ENCODE results near the gene RNF151. TPM values are rescaled to one million over a fixed set of nuclear protein-coding genes. Genes with fewer than 3 reads are reported as not detected.

The RNF151 gene
- total and polyA plus RNA-seq, 2 of the 13 experiments (the other 11 are each of a cell fraction or from before 2014, with no cell fraction given) = not detected

DNA sequence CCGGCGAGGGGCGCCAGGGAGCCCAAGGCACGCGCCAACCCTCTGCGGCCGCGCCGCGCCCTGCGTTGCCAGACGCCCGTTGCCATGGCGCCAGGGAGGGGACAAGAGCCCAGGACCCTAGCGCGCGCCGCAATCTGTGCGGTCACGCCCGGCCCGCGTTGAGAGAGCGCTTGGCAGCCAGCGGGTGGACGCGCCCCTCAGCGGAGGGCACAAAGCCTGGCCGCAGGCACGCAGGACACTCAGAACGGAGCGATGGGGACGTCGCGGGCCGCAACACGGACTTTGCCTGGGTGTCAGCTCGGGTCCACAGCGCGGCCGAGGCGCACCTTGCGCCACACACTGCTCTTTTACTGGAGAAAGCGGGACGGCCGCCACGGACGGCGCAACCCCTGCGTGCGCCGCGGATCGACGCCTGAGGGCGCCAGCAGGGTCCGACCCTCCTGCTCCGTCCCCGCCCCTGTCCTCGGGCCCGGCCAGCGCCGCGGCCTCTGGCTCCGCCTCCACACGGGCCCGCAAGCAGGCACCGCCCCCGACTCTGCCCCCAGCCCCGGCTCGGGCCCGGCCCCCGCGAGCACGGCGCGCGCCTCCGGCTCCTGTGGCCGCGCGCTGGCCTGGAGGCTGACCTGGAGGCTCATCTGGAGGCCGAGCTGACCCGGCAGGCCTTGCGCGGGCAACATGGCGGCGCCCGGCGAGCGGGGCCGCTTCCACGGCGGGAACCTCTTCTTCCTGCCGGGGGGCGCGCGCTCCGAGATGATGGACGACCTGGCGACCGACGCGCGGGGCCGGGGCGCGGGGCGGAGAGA lies 17.1 kb downstream of the RNF151 start, which contains the start of gene GFER:
Gene GFER, plus strand, starts transcription at position 650 of the 803 bp plus-strand sequence. Its CDS starts 26 bp downstream, at position 676.
- intact Hi-C loops (cut with micrococcal nuclease; ENCODE audit: unreplicated experiment) = no loop called here
- 0% methylated on average over 17 of the region's 109 CpGs for WGBS (ENCODE audit: low lambda C conversion rate)
- peak within 1 kb of the TSS; percentile 81 to 93 (median 84) for H3K4me3 ChIP-seq (replicated peaks in 1 of 3; ENCODE audit: insufficient read depth in 1 of 3, low read depth in 2 of 3, low read length in 3 of 3)
- peaks cover 13% of the 10 kb centered on the region for H3K79me2 ChIP-seq (ENCODE audit: insufficient read depth, low read length)
- peak within 1 kb of the TSS; percentile 97 for H3K27ac ChIP-seq (ENCODE audit: extremely low read length, insufficient read depth, low read length)
- peak; percentile 81 for DNase-seq (ENCODE audit: low spot score)
- FAIRE-seq = peak; percentile 39
- no peaks in the 10 kb centered on the region for H3K27me3 ChIP-seq (ENCODE audit: control insufficient read depth in 1 of 2, insufficient read depth in 2 of 2, low read length in 2 of 2)
- peak; percentile 82 for ATAC-seq
- POLR2A ChIA-PET = interaction anchor here (0.6 to 6.8 kb wide), 13 partner anchors 10 to 756 kb away, joined by 3 to 62 read pairs (median 6); partner anchors contain the start of genes MSRB1, RPS2, TBL3 and TRAF7
- no peaks in the 10 kb centered on the region for H3K9me3 ChIP-seq (ENCODE audit: low read length)
- TSS peak; percentile 63 for BruUV-seq (replicated peaks)
- CTCF ChIA-PET (ENCODE audit: low intra/inter-chr PET ratio, low total read pairs) = interaction anchor here (1.2 kb wide), 1 partner anchor 20 kb away, joined by 4 read pairs; no protein-coding TSS in a partner anchor
- in situ Hi-C loops (cut with HindIII; ENCODE audit: extremely low pct_ligation_motif_present, low pct_unique_long_range_greater_than_20kb) = no loop called here
- H3K9ac ChIP-seq (ENCODE audit: insufficient read depth, low read depth, low read length) = peak within 1 kb of the TSS; percentile 95
- H4K20me1 ChIP-seq (ENCODE audit: insufficient read depth, low read length) = no peaks in the 10 kb centered on the region
- H3K36me3 ChIP-seq (replicated peaks in 1 of 2; ENCODE audit: control insufficient read depth in 1 of 2, insufficient read depth in 2 of 2, low read length in 2 of 2) = peaks cover 12 to 15% of the 10 kb centered on the region in 2 experiments; a peak in 4 of 5 replicates
- peak within 1 kb of the TSS; percentile 98 for H3K4me2 ChIP-seq (ENCODE audit: low read depth, low read length)
- H3K4me1 ChIP-seq (ENCODE audit: insufficient read depth, low read length) = peaks cover 54% of the 10 kb centered on the region
- H2AFZ ChIP-seq (ENCODE audit: low read length) = no peak within 1 kb of the TSS
- TF ChIP-seq ZNF788 (CRISPR knock-in tag; IDR thresholded peaks at IDR 0.05; ENCODE audit: borderline replicate concordance) = peak; percentile 74
- TF ChIP-seq IRF9 (CRISPR knock-in tag; IDR thresholded peaks at IDR 0.05; ENCODE audit: borderline replicate concordance) = no peak; the same call in 1 of the 2 replicates
- TF ChIP-seq ZNF530 (CRISPR knock-in tag; IDR thresholded peaks at IDR 0.05; ENCODE audit: low read depth) = no peak
- 0 out of 2 replicates have a peak, but pooled peaks have one; percentile 19 for TF ChIP-seq ZNF556 (CRISPR knock-in tag; IDR thresholded peaks at IDR 0.05; ENCODE audit: borderline replicate concordance)
- no peak; the same call in 1 of the 2 replicates for TF ChIP-seq ZNF484 (CRISPR knock-in tag; IDR thresholded peaks at IDR 0.05; ENCODE audit: borderline replicate concordance, low read depth)
- TF ChIP-seq JUNB (CRISPR knock-in tag; IDR thresholded peaks at IDR 0.05; ENCODE audit: borderline replicate concordance) = no peak
- no peak for TF ChIP-seq ZNF557 (CRISPR knock-in tag; IDR thresholded peaks at IDR 0.05)
- peak; percentile 94 for TF ChIP-seq RFX1 (IDR thresholded peaks at IDR 0.05)
- no peak for TF ChIP-seq SIX1 (CRISPR knock-in tag; IDR thresholded peaks at IDR 0.05; ENCODE audit: borderline replicate concordance)
- TF ChIP-seq ESRRA (CRISPR knock-in tag; IDR thresholded peaks at IDR 0.05; ENCODE audit: low read depth) = no peak
- TF ChIP-seq ZNF589 (CRISPR knock-in tag; conservative IDR thresholded peaks at IDR 0.05) = 0 out of 2 replicates have a peak, but pooled peaks have one; percentile 39
- TF ChIP-seq REXO4 (CRISPR knock-in tag; IDR thresholded peaks at IDR 0.05; ENCODE audit: borderline replicate concordance) = no peak; the same call in 1 of the 2 replicates
- TF ChIP-seq TOPORS (CRISPR knock-in tag; IDR thresholded peaks at IDR 0.05) = 0 out of 2 replicates have a peak, but pooled peaks have one; percentile 32
- peak; percentile 80 for TF ChIP-seq TAF1 (CRISPR knock-in tag; IDR thresholded peaks at IDR 0.05)
- peak in 1 of 2 experiments; percentile 46; a peak in 1 of 4 replicates for TF ChIP-seq KLF16 (CRISPR knock-in tag; IDR thresholded peaks at IDR 0.05)
- TF ChIP-seq RBAK (CRISPR knock-in tag; IDR thresholded peaks at IDR 0.05) = no peak
- TF ChIP-seq CEBPB (IDR thresholded peaks at IDR 0.05; ENCODE audit: borderline replicate concordance, low read depth, low read length) = peak; percentile 75
- peak; percentile 79 for TF ChIP-seq POLR2G (IDR thresholded peaks at IDR 0.05; ENCODE audit: low read depth, low read length)
- no peak for TF ChIP-seq ZNF7 (CRISPR knock-in tag; IDR thresholded peaks at IDR 0.05)
- peak; percentile 62 for TF ChIP-seq GATAD2A (CRISPR knock-in tag; IDR thresholded peaks at IDR 0.05)
- TF ChIP-seq, protein P1, sequence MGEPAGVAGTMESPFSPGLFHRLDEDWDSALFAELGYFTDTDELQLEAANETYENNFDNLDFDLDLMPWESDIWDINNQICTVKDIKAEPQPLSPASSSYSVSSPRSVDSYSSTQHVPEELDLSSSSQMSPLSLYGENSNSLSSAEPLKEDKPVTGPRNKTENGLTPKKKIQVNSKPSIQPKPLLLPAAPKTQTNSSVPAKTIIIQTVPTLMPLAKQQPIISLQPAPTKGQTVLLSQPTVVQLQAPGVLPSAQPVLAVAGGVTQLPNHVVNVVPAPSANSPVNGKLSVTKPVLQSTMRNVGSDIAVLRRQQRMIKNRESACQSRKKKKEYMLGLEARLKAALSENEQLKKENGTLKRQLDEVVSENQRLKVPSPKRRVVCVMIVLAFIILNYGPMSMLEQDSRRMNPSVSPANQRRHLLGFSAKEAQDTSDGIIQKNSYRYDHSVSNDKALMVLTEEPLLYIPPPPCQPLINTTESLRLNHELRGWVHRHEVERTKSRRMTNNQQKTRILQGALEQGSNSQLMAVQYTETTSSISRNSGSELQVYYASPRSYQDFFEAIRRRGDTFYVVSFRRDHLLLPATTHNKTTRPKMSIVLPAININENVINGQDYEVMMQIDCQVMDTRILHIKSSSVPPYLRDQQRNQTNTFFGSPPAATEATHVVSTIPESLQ (CRISPR knock-in tag; conservative IDR thresholded peaks at IDR 0.05) = no peak

All from HepG2 (cell line).